Measurements from ENCODE around the gene RNF126. TPM values are rescaled to one million over a fixed set of nuclear protein-coding genes. Genes with fewer than 3 reads are reported as not detected.
A peak's percentile ranks its signal among the peaks of the same experiment; 100 is the strongest.

Gene RNF126
- total RNA-seq, 4 donors from 2014 or later, result 96.6 to 156 (median 126) TPM

DNA sequence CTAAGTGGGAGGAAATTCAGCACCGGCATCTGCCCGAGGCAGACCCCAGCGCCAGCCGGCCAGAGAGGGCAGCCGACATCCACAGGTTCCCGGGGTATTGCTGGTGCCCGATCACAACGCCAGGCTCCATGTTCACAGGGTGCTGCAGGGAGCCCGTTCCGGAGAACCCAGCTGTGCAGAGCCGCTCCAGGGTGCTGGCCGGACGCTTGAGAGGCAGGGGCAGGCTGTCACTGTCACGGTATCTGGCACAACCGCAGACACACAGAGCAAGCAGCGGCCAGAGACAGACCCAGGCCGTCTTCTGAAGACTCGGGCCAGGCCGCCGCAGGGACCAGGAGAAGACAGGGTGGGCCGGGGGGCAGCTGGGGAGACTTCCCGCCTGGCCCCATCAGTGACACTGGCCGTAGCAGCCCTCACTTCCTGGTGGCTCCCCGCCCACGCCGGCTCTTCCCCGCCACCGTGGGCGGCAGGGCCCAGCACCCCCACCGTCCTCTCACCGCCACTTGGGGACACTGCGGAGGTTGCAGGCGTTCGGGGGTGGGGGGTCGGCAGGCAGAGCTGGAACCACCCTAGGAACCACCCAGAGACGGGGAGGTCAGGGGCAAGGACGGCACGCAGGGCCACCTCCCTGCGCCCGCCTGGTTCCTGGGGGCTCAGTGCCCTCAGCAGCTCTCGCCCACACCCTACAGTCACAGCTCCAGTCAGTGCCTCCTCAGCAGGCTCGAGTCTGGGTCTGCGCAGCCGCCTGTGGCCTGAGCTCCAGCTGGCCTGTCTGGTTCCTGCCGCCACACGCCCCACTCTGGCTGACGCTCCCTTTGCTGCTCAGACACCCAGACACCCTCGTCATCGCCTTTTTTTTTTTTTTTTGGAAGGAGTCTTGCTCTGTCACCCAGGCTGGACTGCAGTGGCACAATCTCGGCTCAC, 3.8 kb downstream of the RNF126 start:
- intact Hi-C loops (cut with DNase I; ENCODE audit: low total_unique reads), result no loop called here
- 34 to 39% methylated on average over 18 to 42 of the region's 50 CpGs for WGBS, 2 donors
- no peak overlapping the region for H3K4me3 ChIP-seq (ENCODE audit: low read depth, poor library complexity, severe bottlenecking)
- DNase-seq (ENCODE audit: low spot score in 2 of 2), result peak in 1 of 2 donors; percentile 78
- TF ChIP-seq, protein P1, sequence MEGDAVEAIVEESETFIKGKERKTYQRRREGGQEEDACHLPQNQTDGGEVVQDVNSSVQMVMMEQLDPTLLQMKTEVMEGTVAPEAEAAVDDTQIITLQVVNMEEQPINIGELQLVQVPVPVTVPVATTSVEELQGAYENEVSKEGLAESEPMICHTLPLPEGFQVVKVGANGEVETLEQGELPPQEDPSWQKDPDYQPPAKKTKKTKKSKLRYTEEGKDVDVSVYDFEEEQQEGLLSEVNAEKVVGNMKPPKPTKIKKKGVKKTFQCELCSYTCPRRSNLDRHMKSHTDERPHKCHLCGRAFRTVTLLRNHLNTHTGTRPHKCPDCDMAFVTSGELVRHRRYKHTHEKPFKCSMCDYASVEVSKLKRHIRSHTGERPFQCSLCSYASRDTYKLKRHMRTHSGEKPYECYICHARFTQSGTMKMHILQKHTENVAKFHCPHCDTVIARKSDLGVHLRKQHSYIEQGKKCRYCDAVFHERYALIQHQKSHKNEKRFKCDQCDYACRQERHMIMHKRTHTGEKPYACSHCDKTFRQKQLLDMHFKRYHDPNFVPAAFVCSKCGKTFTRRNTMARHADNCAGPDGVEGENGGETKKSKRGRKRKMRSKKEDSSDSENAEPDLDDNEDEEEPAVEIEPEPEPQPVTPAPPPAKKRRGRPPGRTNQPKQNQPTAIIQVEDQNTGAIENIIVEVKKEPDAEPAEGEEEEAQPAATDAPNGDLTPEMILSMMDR (IDR thresholded peaks at IDR 0.05), result no peak
- no peak for TF ChIP-seq POLR2A (IDR thresholded peaks at IDR 0.05)

DNA sequence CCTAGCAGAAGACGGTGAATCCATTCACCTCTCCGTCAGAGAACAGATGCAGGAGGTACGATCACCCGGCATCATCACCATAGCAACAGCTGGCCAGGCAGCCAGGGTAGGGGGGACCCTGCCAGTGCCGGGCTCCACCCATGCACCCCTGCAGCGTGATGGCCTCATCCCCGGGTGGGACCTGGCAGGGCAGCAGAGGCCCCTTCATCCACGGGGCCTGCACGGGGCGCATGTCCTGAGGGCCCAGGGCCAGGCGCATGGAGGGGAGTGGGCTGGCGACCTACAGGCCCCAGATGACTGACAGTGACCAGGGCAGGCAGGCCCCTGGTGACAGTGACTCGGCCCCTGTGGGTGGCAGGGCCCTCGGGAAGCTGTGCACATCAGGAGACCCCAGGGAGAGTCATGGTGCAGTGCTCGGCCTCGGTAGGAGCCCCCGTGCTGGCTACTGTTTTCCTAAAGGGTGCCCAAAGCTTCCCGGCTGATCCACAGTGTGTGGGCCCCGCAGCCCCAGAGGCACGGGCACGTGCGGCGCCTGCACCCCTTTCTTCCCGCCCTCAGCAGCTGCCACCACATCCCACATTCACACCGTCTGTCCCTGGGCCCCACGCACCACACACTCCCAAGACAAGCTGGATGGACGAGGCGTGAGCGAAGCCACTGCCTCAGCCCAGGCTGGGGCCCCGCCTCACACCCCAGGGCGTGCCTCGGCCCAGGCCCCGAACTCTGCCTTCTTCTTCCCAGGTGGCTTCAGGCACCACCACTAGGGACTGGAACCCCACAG, 4.8 kb downstream of the RNF126 start:
- 55 to 65% methylated on average over 20 to 25 of the region's 33 CpGs for WGBS, 2 donors
- TF ChIP-seq POLR2A (IDR thresholded peaks at IDR 0.05), result no peak
- TF ChIP-seq, protein P1 (IDR thresholded peaks at IDR 0.05), result no peak
- no peak overlapping the region for H3K4me3 ChIP-seq (ENCODE audit: low read depth, poor library complexity, severe bottlenecking)
- intact Hi-C loops (cut with DNase I; ENCODE audit: low total_unique reads), result no loop called here
- DNase-seq (ENCODE audit: low spot score in 2 of 2), result no peak

DNA sequence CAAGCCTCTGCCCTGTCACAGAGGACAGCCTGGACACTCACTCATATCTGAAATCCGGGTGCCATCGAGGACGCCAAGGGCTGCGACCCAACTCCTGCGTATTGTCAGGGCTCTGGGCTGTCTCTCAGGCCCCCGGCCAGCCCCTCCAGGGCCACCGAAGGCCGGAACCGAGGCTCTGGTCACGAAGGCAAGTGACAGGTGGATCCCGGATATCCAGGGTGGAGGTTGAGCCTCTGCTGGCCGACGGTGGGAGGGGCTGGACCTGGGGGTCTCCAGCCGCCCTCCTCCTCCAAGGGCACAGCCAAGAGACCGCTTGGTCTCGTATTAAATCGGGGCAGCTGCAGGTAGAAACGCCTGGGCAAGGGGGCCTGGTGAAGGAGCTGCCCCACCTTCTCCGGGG, 5.4 kb downstream of the RNF126 start:
- 82 to 89% methylated on average over 5 to 19 of the region's 19 CpGs for WGBS, 2 donors
- TF ChIP-seq POLR2A (IDR thresholded peaks at IDR 0.05), result no peak
- TF ChIP-seq, protein P1 (IDR thresholded peaks at IDR 0.05), result no peak
- DNase-seq (ENCODE audit: low spot score in 2 of 2), result no peak
- H3K4me3 ChIP-seq (ENCODE audit: low read depth, poor library complexity, severe bottlenecking), result no peak overlapping the region
- intact Hi-C loops (cut with DNase I; ENCODE audit: low total_unique reads), result no loop called here

GRCh38 chr19:656751-657559, 6.1 kb downstream of the RNF126 start:
- TF ChIP-seq POLR2A (IDR thresholded peaks at IDR 0.05), result no peak
- TF ChIP-seq, protein P1 (IDR thresholded peaks at IDR 0.05), result no peak

DNA sequence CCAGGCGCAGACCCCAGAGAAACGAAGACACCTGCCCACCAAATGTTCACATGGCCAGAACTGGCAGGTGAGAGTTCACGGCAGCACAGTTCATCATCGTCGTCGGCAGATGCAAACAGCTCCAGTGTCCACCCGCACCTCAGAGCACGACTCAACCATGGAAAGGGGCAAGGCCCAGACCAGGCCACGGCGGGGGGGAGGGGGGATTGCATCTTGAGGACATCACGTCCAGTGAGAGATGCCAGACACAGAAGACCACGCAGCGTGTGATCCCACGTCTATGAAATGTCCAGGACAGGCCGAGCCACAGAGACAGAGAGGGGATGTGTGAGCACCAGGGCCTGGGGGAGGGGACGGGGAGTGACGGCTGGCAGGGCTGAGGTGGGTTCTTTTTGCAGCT, 7.3 kb downstream of the RNF126 start:
- H3K4me3 ChIP-seq (ENCODE audit: low read depth, poor library complexity, severe bottlenecking), result no peak overlapping the region
- 79 to 84% methylated on average over 17 of the region's 17 CpGs for WGBS, 2 donors
- TF ChIP-seq POLR2A (IDR thresholded peaks at IDR 0.05), result no peak
- TF ChIP-seq, protein P1 (IDR thresholded peaks at IDR 0.05), result no peak
- intact Hi-C loops (cut with DNase I; ENCODE audit: low total_unique reads), result no loop called here
- DNase-seq (ENCODE audit: low spot score in 2 of 2), result no peak

More at GRCh38 chr19:656751-657559, 6.1 kb downstream of the RNF126 start:
- H3K4me3 ChIP-seq (ENCODE audit: low read depth, poor library complexity, severe bottlenecking), result no peak overlapping the region
- DNase-seq (ENCODE audit: low spot score in 2 of 2), result no peak
- 87 to 88% methylated on average over 41 to 43 of the region's 43 CpGs for WGBS, 2 donors
- intact Hi-C loops (cut with DNase I; ENCODE audit: low total_unique reads), result no loop called here
